Measurements from ENCODE around the gene DVL3. TPM values are rescaled to one million over a fixed set of nuclear protein-coding genes. Genes with fewer than 3 reads are reported as not detected.

Gene DVL3
- total RNA-seq, 1 experiment from 2014 or later = 76.2 TPM

GRCh38 chr3:184133840-184134745, 21.1 kb upstream of the DVL3 start (continued):
- TF ChIP-seq IRF1 (CRISPR knock-in tag; IDR thresholded peaks at IDR 0.05) (no peak), MXD4 (CRISPR knock-in tag; IDR thresholded peaks at IDR 0.05; ENCODE audit: borderline replicate concordance) (no peak), E2F1 (CRISPR knock-in tag; IDR thresholded peaks at IDR 0.05) (no peak), ZNF416 (CRISPR knock-in tag; IDR thresholded peaks at IDR 0.05) (no peak), ZNF512 (CRISPR knock-in tag; IDR thresholded peaks at IDR 0.05; ENCODE audit: borderline replicate concordance) (no peak), HMGXB4 (CRISPR knock-in tag; IDR thresholded peaks at IDR 0.05) (no peak; the same call in 1 of the 2 replicates), TEAD1 (CRISPR knock-in tag; IDR thresholded peaks at IDR 0.05) (peak; percentile 80), ZSCAN18 (CRISPR knock-in tag; IDR thresholded peaks at IDR 0.05) (no peak), GTF2I (CRISPR knock-in tag; conservative IDR thresholded peaks at IDR 0.05) (no peak), ETV6 (CRISPR knock-in tag; IDR thresholded peaks at IDR 0.05) (peak; percentile 82), IRF2 (CRISPR knock-in tag; IDR thresholded peaks at IDR 0.05; ENCODE audit: borderline replicate concordance, low read depth) (no peak), SMAD3 (CRISPR knock-in tag; IDR thresholded peaks at IDR 0.05; ENCODE audit: borderline replicate concordance) (peak; percentile 60; the same call in 1 of the 2 replicates)

GRCh38 chr3:184134746-184135148, 20.4 kb upstream of the DVL3 start:
- peak overlapping the region; percentile 89 for H3K27ac Mint-ChIP-seq
- TF ChIP-seq CBFB (CRISPR knock-in tag; IDR thresholded peaks at IDR 0.05; ENCODE audit: low read depth) = no peak
- 0 out of 2 replicates have a peak, but pooled peaks have one; percentile 19 for TF ChIP-seq CREM (CRISPR knock-in tag; IDR thresholded peaks at IDR 0.05)
- no peaks in the 10 kb centered on the region for H3K9me3 Mint-ChIP-seq
- H3K4me1 Mint-ChIP-seq = peaks cover 20% of the 10 kb centered on the region
- no peak for ATAC-seq
- ChIA-PET CTCF (interaction anchor here (0.6 to 2.8 kb wide), 15 partner anchors 10 to 250 kb away, joined by 3 to 12 read pairs (median 4); partner anchors contain the start of genes ABCC5, CAMK2N2, EEF1AKMT4 and PARL), POLR2A (interaction anchor here (1.0 to 1.4 kb wide), 2 partner anchors 26 to 51 kb away, joined by 3 read pairs; partner anchors contain the start of gene ABCF3)
- H3K36me3 Mint-ChIP-seq = 0 out of 2 replicates have a peak, but pooled peaks cover 3% of the 10 kb centered on the region
- peak overlapping the region; percentile 94 for H3K4me3 Mint-ChIP-seq
- H3K27me3 Mint-ChIP-seq (ENCODE audit: low read depth) = no peaks in the 10 kb centered on the region
- DNase-seq (ENCODE audit: low spot score) = no peak

Measured in WTC11 (cell line).